A549 (cell line): ENCODE results near the gene PDPK1. TPM values are rescaled to one million over a fixed set of nuclear protein-coding genes. Genes with fewer than 3 reads are reported as not detected.

Experiments
- ATAC-seq, 2 experiments: fragments of 200-7000 bp in 1 of 2; fragments of >200 bp in 1 of 2; cut with Nextera tagmentation in 1 of 2; cut with Tn5 transposase in 1 of 2; 3 replicates each; pipeline versions ENCODE4 v1.8.0 to v1.9.1; 2018 to 2020; ENCODE audit warnings: mild to moderate bottlenecking in 1 of 2, moderate library complexity in 1 of 2
- CTCF ChIA-PET: fragments of 300-600 bp; sonication (Branson Sonifier 250); formaldehyde crosslinking; extraction: SDS; loops from one replicate; lab custom pipeline; 2021; ENCODE audit warnings: antibody characterized with exemption, inconsistent platforms; lab: Yijun Ruan, JAX
- POLR2A ChIA-PET: fragments of 350-600 bp; formaldehyde crosslinking; extraction: SDS; loops from one replicate; lab custom pipeline; 2021; ENCODE audit warnings: antibody characterized with exemption, inconsistent platforms; lab: Yijun Ruan, JAX
- DNase-seq, 2 experiments: peaks; one replicate each; pipeline versions ENCODE4 v3.0.0 to v3.0.0-alpha.2; 2011 to 2016; ENCODE audit warnings: low read depth in 1 of 2, low spot score in 1 of 2
- FAIRE-seq: peaks from 2 replicates; lab custom pipeline; 2011; peaks lifted over from hg19 to GRCh38; lab: Jason Lieb, UNC
- H3K27ac ChIP-seq, 2 experiments: fragments of >200 bp; sonication (Bioruptor Twin); formaldehyde crosslinking; 3 replicates each; pipeline ENCODE4 v1.5.1; 2016 to 2017
- H3K4me1 ChIP-seq: fragments of >200 bp; sonication (Bioruptor Twin); formaldehyde crosslinking; 3 replicates; pipeline ENCODE4 v1.6.1; 2016
- H3K4me2 ChIP-seq: fragments of >200 bp; sonication (Bioruptor Twin); formaldehyde crosslinking; 3 replicates; pipeline ENCODE4 v1.6.1; 2016
- H3K4me3 ChIP-seq: fragments of >200 bp; sonication (Bioruptor Twin); formaldehyde crosslinking; 3 replicates; pipeline ENCODE4 v1.5.1; 2016
- H3K9me3 ChIP-seq: fragments of >200 bp; sonication (Bioruptor Twin); formaldehyde crosslinking; 3 replicates; pipeline ENCODE4 v1.6.1; 2016
- ATOH8 ChIP-seq: fragments of 250-450 bp; sonication (Bioruptor Pico); IDR thresholded peaks from 2 replicates; pipeline ENCODE4 v1.5.0; 2020; ENCODE audit warnings: low read depth, mild to moderate bottlenecking, moderate library complexity
- BCL3 ChIP-seq: fragments of >200 bp; sonication (Bioruptor Twin); formaldehyde crosslinking; IDR thresholded peaks from 3 replicates; pipeline ENCODE4 v1.6.1; 2016
- CBX8 ChIP-seq: fragments of 200-600 bp; sonication (generic); IDR thresholded peaks from 2 replicates; pipeline ENCODE4 v1.6.1; 2016
- EP300 ChIP-seq, 2 experiments: fragments of >200 bp; sonication (Bioruptor Twin); formaldehyde crosslinking; IDR thresholded peaks; 2 replicates in 1 of 2; 3 replicates in 1 of 2; pipeline ENCODE4 v1.6.1; 2016 to 2017
- FOXS1 ChIP-seq: fragments of 250-450 bp; sonication (Bioruptor Pico); IDR thresholded peaks from 2 replicates; pipeline ENCODE4 v1.5.0; 2020; ENCODE audit warnings: mild to moderate bottlenecking, moderate library complexity
- GATA3 ChIP-seq: IDR thresholded peaks from 2 replicates; pipeline ENCODE4 v1.6.1; 2012; ENCODE audit warnings: borderline replicate concordance
- HEYL ChIP-seq: fragments of 250-450 bp; sonication (Bioruptor Pico); IDR thresholded peaks from 2 replicates; pipeline ENCODE4 v1.8.0; 2021; ENCODE audit warnings: mild to moderate bottlenecking, moderate library complexity
- HOXA7 ChIP-seq: fragments of 250-450 bp; sonication (Bioruptor Pico); IDR thresholded peaks from 2 replicates; pipeline ENCODE4 v1.5.0; 2020; ENCODE audit warnings: mild to moderate bottlenecking, moderate library complexity
- HOXB5 ChIP-seq: fragments of 250-450 bp; sonication (Bioruptor Pico); IDR thresholded peaks from 2 replicates; pipeline ENCODE4 v1.5.0; 2020; ENCODE audit warnings: mild to moderate bottlenecking, moderate library complexity
- JUN ChIP-seq, 2 experiments: fragments of >200 bp; sonication (Bioruptor Twin); formaldehyde crosslinking; IDR thresholded peaks; 2 replicates in 1 of 2; 3 replicates in 1 of 2; pipeline ENCODE4 v1.6.1; 2016 to 2017
- KDM1A ChIP-seq: fragments of 200-600 bp; sonication (generic); IDR thresholded peaks from 2 replicates; pipeline ENCODE4 v1.6.1; 2016; ENCODE audit warnings: low read depth, mild to moderate bottlenecking
- NPAS2 ChIP-seq: fragments of 250-450 bp; sonication (Bioruptor Pico); IDR thresholded peaks from 2 replicates; pipeline ENCODE4 v1.8.0; 2022; ENCODE audit warnings: mild to moderate bottlenecking, moderate library complexity, borderline replicate concordance
- PHF8 ChIP-seq: fragments of 200-600 bp; sonication (generic); IDR thresholded peaks from 2 replicates; pipeline ENCODE4 v1.6.1; 2016; ENCODE audit warnings: low read depth, mild to moderate bottlenecking, antibody characterized with exemption, moderate library complexity, borderline replicate concordance
- POLR2A ChIP-seq: IDR thresholded peaks from 2 replicates; pipeline ENCODE4 v1.6.1; 2012; ENCODE audit warnings: mild to moderate bottlenecking, low read length
- ZFP36 ChIP-seq: fragments of 450-650 bp; IDR thresholded peaks from 2 replicates; pipeline ENCODE4 v1.6.1; 2014; ENCODE audit warnings: borderline replicate concordance; ENCODE audit not compliant: partially characterized antibody
- WGBS: methylation state at CpG from one replicate; pipeline ENCODE4 v1.1.6; 2017; ENCODE audit errors: missing lambda C conversion rate; 5-methylcytosine and 5-hydroxymethylcytosine counted together
- polyA plus RNA-seq, 4 experiments: library from polyadenylated mRNA; depleted of rRNA in 3 of 4; stranded (reverse); fragments of >200 nt; fragmentation: RNase III in 1 of 4; extraction: RNeasy Plus Mini Kit Qiagen cat#74134 plus additional on column Dnase treatment in 1 of 4; gene quantifications; 2 replicates in 3 of 4; 3 replicates in 1 of 4; pipeline ENCODE4 v1.2.3, GENCODE V29; 2011 to 2017

PDPK1 gene
- polyA plus RNA-seq, 2 of the 4 experiments (the other 2 are of a cell fraction), result 17.7 to 29.7 TPM

GRCh38 chr16:2595393-2596205 lies 57.8 kb downstream of the PDPK1 start:
- ChIA-PET CTCF (interaction anchor here (2.0 kb wide), 1 partner anchor 10 kb away, joined by 7 read pairs; no protein-coding TSS in a partner anchor), POLR2A (interaction anchor here (0.7 kb wide), 1 partner anchor 7 kb away, joined by 4 read pairs; no protein-coding TSS in a partner anchor)
- WGBS, result 89% methylated on average over 27 of the region's 27 CpGs
- H3K4me1 ChIP-seq, result no peaks in the 10 kb centered on the region
- no peaks in the 10 kb centered on the region for H3K9me3 ChIP-seq
- no peak overlapping the region for H3K27ac ChIP-seq
- no peak for DNase-seq
- H3K4me3 ChIP-seq, result no peak overlapping the region
- H3K4me2 ChIP-seq, result no peak overlapping the region
- ATAC-seq, result no peak
- TF ChIP-seq ZFP36, result no peak
- no peak for TF ChIP-seq EP300 (IDR thresholded peaks at IDR 0.05)
- no peak for TF ChIP-seq CBX8
- no peak for TF ChIP-seq FOXS1
- no peak for TF ChIP-seq JUN (IDR thresholded peaks at IDR 0.05)
- no peak for TF ChIP-seq ATOH8 (CRISPR knock-in tag)
- no peak for TF ChIP-seq NPAS2 (CRISPR knock-in tag)
- TF ChIP-seq PHF8, result no peak
- no peak for TF ChIP-seq BCL3
- no peak for TF ChIP-seq HOXA7 (CRISPR knock-in tag)
- no peak for TF ChIP-seq GATA3
- FAIRE-seq, result no peak

- no peaks in the 10 kb centered on the region for H3K4me1 ChIP-seq
- no peak for TF ChIP-seq HOXB5 (CRISPR knock-in tag)
- no peak for TF ChIP-seq POLR2A
- TF ChIP-seq ATOH8 (CRISPR knock-in tag), result no peak
- H3K9me3 ChIP-seq, result no peaks in the 10 kb centered on the region
- no peak for DNase-seq
- ChIA-PET POLR2A (no interaction called here), CTCF (interaction anchor here (2.0 kb wide), 1 partner anchor 12 kb away, joined by 7 read pairs; no protein-coding TSS in a partner anchor)
- no peak overlapping the region for H3K4me3 ChIP-seq
- no peak for ATAC-seq
- H3K27ac ChIP-seq, result no peak overlapping the region
- whole genome bisulfite sequencing, result 90% methylated on average over 22 of the region's 24 CpGs
- no peak for FAIRE-seq
- no peak overlapping the region for H3K4me2 ChIP-seq
Measured at GRCh38 chr16:2596747-2597559, 59.1 kb downstream of the PDPK1 start.

- ATAC-seq (no peak), DNase-seq (no peak), FAIRE-seq (no peak)
- H3K4me1 ChIP-seq, result peaks cover 1% of the 10 kb centered on the region; the same call in 1 of the 3 replicates
- ChIA-PET POLR2A (no interaction called here), CTCF (interaction anchor here (0.6 to 2.0 kb wide), 2 partner anchors 12 to 301 kb away, joined by 3 to 7 read pairs; no protein-coding TSS in a partner anchor)
- WGBS, result 94% methylated on average over 19 of the region's 22 CpGs
- no peak overlapping the region for H3K27ac ChIP-seq
- TF ChIP-seq HEYL (CRISPR knock-in tag) (no peak), KDM1A (no peak)
- H3K4me3 ChIP-seq, result no peak overlapping the region
- no peak overlapping the region for H3K4me2 ChIP-seq
- H3K9me3 ChIP-seq, result no peaks in the 10 kb centered on the region
Measured at GRCh38 chr16:2597560-2597902, 59.7 kb downstream of the PDPK1 start.
